K562 (cell line): Measurements from ENCODE around the gene TSEN54. TPM values are rescaled to one million over a fixed set of nuclear protein-coding genes. Genes with fewer than 3 reads are reported as not detected.

ENCODE experiments used
- ARHGAP35 ChIP-seq: fragments of 450-650 bp; IDR thresholded peaks from 2 replicates; pipeline ENCODE4 v1.6.1; 2018; ENCODE audit not compliant: partially characterized antibody
- RFX1 ChIP-seq: fragments of 450-650 bp; IDR thresholded peaks from 2 replicates; pipeline ENCODE4 v1.6.1; 2016; ENCODE audit warnings: mild to moderate bottlenecking, moderate library complexity
- RREB1 ChIP-seq: fragments of 250-450 bp; sonication (Bioruptor Pico); IDR thresholded peaks from 2 replicates; pipeline ENCODE4 v1.4.0; 2020
- ZNF592 ChIP-seq: fragments of 450-650 bp; IDR thresholded peaks from 2 replicates; pipeline ENCODE4 v1.6.1; 2017; ENCODE audit warnings: antibody characterized with exemption, mild to moderate bottlenecking
- polyA plus RNA-seq, 8 experiments: library from polyadenylated mRNA; depleted of rRNA in 4 of 8; stranded (reverse) in 5 of 8; unstranded in 3 of 8; fragments of >200 nt; fragmentation: Nextera tagmentation in 2 of 8; fragmentation: Illumina TruSeq in 1 of 8; extraction: Ambion mirVana in 2 of 8; extraction: Trizol in 1 of 8; gene quantifications; 2 replicates each; pipeline versions ENCODE4 v1.2.1 to v1.2.3, GENCODE V29; 2011 to 2014; ENCODE audit warnings: inconsistent platforms in 1 of 8, missing spikeins in 1 of 8
- total RNA-seq, 7 experiments: library from RNA; depleted of rRNA in 6 of 7; stranded (reverse); fragments of >200 nt in 6 of 7; fragmentation: Illumina TruSeq in 2 of 7; extraction: Trizol in 2 of 7; gene quantifications; 2 replicates each; pipeline versions ENCODE4 v1.2.1 to v1.2.3, GENCODE V29; 2011 to 2021; ENCODE audit warnings: low replicate concordance in 1 of 7
- TF ChIP-seq, protein P1 (sequence below): fragments of 200-600 bp; sonication (generic); IDR thresholded peaks from one replicate; pipeline ENCODE4 v1.6.1; 2012; ENCODE audit warnings: mild to moderate bottlenecking, low read depth, low read length, inconsistent platforms

Gene TSEN54
- total and polyA plus RNA-seq, 9 of the 15 experiments (the other 6 are each of a cell fraction or from before 2014, with no cell fraction given), result 5.9 to 64.3 (median 48.9) TPM

DNA sequence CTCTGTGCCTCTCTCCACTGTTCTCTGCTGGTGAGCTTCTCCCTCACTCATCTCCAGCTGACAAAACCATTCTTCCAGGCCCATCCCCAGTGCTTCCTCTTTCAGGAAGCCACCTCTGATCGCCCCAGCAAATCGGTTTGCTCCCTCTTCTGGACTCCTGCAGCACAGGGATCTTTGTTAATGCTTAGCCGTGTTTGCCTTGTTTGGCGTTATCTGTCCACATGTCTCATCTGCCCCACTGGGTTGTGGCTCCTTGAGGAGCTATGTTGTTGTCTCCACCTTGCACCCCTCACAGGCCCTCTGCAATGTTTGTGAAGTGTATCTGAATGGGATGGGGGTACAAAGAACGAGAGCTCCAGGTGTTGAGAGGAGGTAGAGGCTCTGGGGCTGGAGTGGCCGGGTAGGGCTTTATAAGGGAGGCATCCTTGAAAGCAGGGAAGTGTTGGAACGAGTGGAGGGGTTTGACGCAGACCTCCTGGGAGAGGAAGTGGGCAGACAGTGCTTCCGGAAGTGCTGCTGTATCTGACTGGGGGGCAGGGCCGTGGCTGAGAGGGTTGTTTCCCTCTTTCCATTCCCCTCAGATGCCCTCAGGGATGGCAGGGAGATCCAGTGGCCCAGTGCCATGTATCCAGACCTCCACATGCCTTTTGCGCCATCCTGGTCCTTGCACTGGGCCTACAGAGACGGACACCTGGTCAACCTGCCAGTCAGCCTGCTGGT lies 28.8 kb upstream of the TSEN54 start (continued):
- TF ChIP-seq, protein P1, sequence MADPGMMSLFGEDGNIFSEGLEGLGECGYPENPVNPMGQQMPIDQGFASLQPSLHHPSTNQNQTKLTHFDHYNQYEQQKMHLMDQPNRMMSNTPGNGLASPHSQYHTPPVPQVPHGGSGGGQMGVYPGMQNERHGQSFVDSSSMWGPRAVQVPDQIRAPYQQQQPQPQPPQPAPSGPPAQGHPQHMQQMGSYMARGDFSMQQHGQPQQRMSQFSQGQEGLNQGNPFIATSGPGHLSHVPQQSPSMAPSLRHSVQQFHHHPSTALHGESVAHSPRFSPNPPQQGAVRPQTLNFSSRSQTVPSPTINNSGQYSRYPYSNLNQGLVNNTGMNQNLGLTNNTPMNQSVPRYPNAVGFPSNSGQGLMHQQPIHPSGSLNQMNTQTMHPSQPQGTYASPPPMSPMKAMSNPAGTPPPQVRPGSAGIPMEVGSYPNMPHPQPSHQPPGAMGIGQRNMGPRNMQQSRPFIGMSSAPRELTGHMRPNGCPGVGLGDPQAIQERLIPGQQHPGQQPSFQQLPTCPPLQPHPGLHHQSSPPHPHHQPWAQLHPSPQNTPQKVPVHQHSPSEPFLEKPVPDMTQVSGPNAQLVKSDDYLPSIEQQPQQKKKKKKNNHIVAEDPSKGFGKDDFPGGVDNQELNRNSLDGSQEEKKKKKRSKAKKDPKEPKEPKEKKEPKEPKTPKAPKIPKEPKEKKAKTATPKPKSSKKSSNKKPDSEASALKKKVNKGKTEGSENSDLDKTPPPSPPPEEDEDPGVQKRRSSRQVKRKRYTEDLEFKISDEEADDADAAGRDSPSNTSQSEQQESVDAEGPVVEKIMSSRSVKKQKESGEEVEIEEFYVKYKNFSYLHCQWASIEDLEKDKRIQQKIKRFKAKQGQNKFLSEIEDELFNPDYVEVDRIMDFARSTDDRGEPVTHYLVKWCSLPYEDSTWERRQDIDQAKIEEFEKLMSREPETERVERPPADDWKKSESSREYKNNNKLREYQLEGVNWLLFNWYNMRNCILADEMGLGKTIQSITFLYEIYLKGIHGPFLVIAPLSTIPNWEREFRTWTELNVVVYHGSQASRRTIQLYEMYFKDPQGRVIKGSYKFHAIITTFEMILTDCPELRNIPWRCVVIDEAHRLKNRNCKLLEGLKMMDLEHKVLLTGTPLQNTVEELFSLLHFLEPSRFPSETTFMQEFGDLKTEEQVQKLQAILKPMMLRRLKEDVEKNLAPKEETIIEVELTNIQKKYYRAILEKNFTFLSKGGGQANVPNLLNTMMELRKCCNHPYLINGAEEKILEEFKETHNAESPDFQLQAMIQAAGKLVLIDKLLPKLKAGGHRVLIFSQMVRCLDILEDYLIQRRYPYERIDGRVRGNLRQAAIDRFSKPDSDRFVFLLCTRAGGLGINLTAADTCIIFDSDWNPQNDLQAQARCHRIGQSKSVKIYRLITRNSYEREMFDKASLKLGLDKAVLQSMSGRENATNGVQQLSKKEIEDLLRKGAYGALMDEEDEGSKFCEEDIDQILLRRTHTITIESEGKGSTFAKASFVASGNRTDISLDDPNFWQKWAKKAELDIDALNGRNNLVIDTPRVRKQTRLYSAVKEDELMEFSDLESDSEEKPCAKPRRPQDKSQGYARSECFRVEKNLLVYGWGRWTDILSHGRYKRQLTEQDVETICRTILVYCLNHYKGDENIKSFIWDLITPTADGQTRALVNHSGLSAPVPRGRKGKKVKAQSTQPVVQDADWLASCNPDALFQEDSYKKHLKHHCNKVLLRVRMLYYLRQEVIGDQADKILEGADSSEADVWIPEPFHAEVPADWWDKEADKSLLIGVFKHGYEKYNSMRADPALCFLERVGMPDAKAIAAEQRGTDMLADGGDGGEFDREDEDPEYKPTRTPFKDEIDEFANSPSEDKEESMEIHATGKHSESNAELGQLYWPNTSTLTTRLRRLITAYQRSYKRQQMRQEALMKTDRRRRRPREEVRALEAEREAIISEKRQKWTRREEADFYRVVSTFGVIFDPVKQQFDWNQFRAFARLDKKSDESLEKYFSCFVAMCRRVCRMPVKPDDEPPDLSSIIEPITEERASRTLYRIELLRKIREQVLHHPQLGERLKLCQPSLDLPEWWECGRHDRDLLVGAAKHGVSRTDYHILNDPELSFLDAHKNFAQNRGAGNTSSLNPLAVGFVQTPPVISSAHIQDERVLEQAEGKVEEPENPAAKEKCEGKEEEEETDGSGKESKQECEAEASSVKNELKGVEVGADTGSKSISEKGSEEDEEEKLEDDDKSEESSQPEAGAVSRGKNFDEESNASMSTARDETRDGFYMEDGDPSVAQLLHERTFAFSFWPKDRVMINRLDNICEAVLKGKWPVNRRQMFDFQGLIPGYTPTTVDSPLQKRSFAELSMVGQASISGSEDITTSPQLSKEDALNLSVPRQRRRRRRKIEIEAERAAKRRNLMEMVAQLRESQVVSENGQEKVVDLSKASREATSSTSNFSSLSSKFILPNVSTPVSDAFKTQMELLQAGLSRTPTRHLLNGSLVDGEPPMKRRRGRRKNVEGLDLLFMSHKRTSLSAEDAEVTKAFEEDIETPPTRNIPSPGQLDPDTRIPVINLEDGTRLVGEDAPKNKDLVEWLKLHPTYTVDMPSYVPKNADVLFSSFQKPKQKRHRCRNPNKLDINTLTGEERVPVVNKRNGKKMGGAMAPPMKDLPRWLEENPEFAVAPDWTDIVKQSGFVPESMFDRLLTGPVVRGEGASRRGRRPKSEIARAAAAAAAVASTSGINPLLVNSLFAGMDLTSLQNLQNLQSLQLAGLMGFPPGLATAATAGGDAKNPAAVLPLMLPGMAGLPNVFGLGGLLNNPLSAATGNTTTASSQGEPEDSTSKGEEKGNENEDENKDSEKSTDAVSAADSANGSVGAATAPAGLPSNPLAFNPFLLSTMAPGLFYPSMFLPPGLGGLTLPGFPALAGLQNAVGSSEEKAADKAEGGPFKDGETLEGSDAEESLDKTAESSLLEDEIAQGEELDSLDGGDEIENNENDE, result no peak
- TF ChIP-seq RREB1 (CRISPR knock-in tag) (no peak), ARHGAP35 (no peak), RFX1 (no peak), ZNF592 (no peak)
